Vagina (tissue), 2 donors: ENCODE data around the gene DLG3.

ENCODE experiments used
- POLR2A ChIP-seq, 2 donors: fragments of 450-650 bp; IDR thresholded peaks; one replicate each; pipeline ENCODE4 v1.6.1; 2017; ENCODE audit warnings: antibody characterized with exemption in 2 of 2, mild to moderate bottlenecking in 2 of 2, moderate library complexity in 2 of 2
- TF ChIP-seq, protein P1 (sequence below), 3 experiments: fragments of 450-650 bp in 2 of 3; fragments of 200-600 bp in 1 of 3; sonication (generic) in 1 of 3; IDR thresholded peaks; one replicate each; pipeline ENCODE4 v1.5.1; 2017 to 2019; ENCODE audit warnings: antibody characterized with exemption in 3 of 3, mild to moderate bottlenecking in 2 of 3, moderate library complexity in 2 of 3

DNA sequence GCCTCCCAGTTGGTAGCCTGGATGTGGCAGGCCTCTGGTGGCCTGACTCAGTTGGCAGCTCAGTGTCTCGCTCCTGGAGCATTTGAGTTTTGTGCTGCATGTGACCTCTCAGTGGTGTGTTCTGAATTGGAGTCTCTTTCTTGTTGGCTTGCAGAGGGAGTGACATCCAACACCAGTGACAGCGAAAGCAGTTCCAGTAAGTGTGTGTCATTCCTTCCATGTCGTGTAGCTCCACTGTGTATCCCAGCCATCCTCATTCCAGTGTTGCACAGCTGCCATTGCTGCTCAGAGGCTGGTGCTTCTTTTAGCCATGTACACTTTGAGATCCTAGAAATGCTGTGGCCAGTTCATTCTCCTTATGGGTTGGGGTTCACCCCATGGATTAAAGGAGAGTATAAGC, 52.4 kb downstream of the DLG3 start:
- TF ChIP-seq, protein P1, sequence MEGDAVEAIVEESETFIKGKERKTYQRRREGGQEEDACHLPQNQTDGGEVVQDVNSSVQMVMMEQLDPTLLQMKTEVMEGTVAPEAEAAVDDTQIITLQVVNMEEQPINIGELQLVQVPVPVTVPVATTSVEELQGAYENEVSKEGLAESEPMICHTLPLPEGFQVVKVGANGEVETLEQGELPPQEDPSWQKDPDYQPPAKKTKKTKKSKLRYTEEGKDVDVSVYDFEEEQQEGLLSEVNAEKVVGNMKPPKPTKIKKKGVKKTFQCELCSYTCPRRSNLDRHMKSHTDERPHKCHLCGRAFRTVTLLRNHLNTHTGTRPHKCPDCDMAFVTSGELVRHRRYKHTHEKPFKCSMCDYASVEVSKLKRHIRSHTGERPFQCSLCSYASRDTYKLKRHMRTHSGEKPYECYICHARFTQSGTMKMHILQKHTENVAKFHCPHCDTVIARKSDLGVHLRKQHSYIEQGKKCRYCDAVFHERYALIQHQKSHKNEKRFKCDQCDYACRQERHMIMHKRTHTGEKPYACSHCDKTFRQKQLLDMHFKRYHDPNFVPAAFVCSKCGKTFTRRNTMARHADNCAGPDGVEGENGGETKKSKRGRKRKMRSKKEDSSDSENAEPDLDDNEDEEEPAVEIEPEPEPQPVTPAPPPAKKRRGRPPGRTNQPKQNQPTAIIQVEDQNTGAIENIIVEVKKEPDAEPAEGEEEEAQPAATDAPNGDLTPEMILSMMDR (IDR thresholded peaks at IDR 0.05), result no peak
- no peak for TF ChIP-seq POLR2A (IDR thresholded peaks at IDR 0.05)
